Medulla oblongata (tissue), 1 donor: Measurements from ENCODE around the gene SOX1.
A peak's percentile ranks its signal among the peaks of the same experiment; 100 is the strongest.

Source experiments
- DNase-seq: peaks from one replicate; pipeline ENCODE4 v3.0.0-alpha.2; 2015; ENCODE audit errors: extremely low spot score

The SOX1 gene

GRCh38 chr13:112106478-112107141 is 39.7 kb downstream of the SOX1 start:
- peak; percentile 70 for DNase-seq

- no peak for DNase-seq
Observed at GRCh38 chr13:112107289-112107688, 40.3 kb downstream of the SOX1 start.

- DNase-seq, result no peak
Observed at GRCh38 chr13:112110479-112110878, 43.5 kb downstream of the SOX1 start.

GRCh38 chr13:112111239-112111857 is 44.4 kb downstream of the SOX1 start:
- DNase-seq, result no peak

GRCh38 chr13:112112534-112113276 is 45.8 kb downstream of the SOX1 start:
- DNase-seq, result no peak

GRCh38 chr13:112113348-112113747 is 46.4 kb downstream of the SOX1 start:
- no peak for DNase-seq

- DNase-seq, result no peak
Observed at GRCh38 chr13:112113851-112114250, 46.9 kb downstream of the SOX1 start.

- no peak for DNase-seq
Observed at GRCh38 chr13:112114391-112114790, 47.4 kb downstream of the SOX1 start.

GRCh38 chr13:112115403-112116091 is 48.6 kb downstream of the SOX1 start:
- no peak for DNase-seq

GRCh38 chr13:112116187-112116950 is 49.4 kb downstream of the SOX1 start:
- DNase-seq, result no peak

- DNase-seq, result no peak
Observed at GRCh38 chr13:112117258-112117954, 50.5 kb downstream of the SOX1 start.

- no peak for DNase-seq
Observed at GRCh38 chr13:112117955-112118302, 51.0 kb downstream of the SOX1 start.

- DNase-seq, result no peak
Observed at GRCh38 chr13:112118451-112119064, 51.6 kb downstream of the SOX1 start.

GRCh38 chr13:112119192-112120030 is 52.5 kb downstream of the SOX1 start:
- DNase-seq, result no peak

GRCh38 chr13:112120031-112120373 is 53.1 kb downstream of the SOX1 start:
- no peak for DNase-seq
